ENCODE measurements around the gene SYN1.

Gene SYN1

DNA sequence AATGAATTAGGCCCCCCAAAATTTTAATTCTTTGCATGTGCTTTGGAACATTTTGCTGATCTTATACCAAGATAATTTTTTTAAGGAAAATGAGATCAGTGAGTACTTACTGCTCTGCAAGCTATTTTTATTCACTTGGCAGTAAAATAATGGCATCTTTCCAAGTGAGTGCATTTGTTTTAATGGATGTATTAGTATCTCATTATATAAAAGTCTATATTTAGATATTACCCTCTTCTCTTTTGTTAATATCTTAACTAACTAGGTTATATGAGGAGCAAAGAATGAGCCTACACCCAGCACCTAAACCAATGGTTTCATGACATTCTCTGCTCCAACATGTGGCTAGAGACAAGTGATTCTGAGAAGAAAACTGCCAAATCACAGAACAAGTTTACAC, 79.8 kb downstream of the SYN1 start:
- DNase-seq (ENCODE audit: low read depth in 4 of 4, low spot score in 1 of 4) = no peak

GRCh38 chrX:47530049-47530448, 89.6 kb downstream of the SYN1 start:
- DNase-seq (ENCODE audit: low read depth in 4 of 4, low spot score in 1 of 4) = no peak

- no peak for DNase-seq (ENCODE audit: low read depth in 4 of 4, low spot score in 1 of 4)
These were observed 90.1 kb downstream of the SYN1 start for GRCh38 chrX:47529548-47529947.

DNA sequence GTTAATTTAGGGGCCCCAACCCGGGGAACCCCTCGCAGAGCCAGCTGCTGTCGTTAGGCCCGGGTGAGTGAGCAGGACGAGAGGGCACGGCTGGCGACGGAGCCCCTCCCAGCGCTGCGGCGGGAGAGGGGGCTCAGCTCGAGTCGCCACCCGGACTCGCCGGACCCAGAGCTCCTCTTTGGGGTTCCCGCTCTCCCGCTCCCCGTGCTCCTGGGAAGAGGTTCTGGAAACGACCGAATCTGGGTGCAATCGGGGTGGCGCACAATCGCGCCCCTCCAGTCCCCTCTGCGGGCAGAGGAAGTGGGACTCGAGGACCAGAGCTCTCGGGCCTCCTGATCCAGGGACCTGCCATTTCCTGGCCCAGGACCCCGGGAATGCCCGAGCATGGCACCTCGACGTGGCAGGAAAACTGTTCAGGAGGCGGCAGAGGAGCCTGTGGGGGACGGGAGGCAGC, 95.9 kb downstream of the SYN1 start:
- no peak for DNase-seq (ENCODE audit: low read depth in 4 of 4, low spot score in 1 of 4)

DNA sequence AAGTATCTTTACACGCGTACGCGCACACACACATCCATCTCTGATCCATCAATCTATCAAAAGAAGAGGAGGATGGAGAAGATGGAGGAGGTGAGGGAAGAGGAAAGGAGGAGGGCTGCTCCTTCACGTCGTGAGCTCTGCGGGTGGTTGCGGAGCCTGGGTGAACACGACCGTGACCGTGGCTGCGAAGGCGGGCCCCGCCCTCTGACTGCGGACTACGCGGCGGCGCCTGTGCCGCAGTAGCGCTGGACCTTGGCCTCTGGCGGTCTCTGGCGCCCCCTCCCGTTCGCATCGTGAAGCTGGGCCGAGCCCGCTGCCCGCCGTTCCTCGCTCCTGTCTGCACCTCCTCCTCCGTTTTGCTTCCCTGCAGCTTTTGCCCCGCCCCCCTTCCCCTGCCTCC, 96.4 kb downstream of the SYN1 start:
- DNase-seq (ENCODE audit: low read depth in 4 of 4, low spot score in 1 of 4) = peak; percentile 56 to 72 (median 65)

Measured in stimulated activated CD4-positive, alpha-beta T cell treated with anti-CD3 and anti-CD28 coated beads, Interleukin-1b, Interleukin-23, amount 100 ng/mL, for 24 hours (primary cell).